Stimulated activated CD4-positive, alpha-beta T cell treated with anti-CD3 and anti-CD28 coated beads, TNF-alpha, amount 100 ng/mL, for 1 hour (primary cell): ENCODE results near the gene PRKCE.

ENCODE experiments used
- DNase-seq, 3 donors: peaks; one replicate each; pipeline ENCODE4 v3.0.0-alpha.2; 2020; ENCODE audit warnings: low read depth in 3 of 3, low spot score in 1 of 3

The PRKCE gene

DNA sequence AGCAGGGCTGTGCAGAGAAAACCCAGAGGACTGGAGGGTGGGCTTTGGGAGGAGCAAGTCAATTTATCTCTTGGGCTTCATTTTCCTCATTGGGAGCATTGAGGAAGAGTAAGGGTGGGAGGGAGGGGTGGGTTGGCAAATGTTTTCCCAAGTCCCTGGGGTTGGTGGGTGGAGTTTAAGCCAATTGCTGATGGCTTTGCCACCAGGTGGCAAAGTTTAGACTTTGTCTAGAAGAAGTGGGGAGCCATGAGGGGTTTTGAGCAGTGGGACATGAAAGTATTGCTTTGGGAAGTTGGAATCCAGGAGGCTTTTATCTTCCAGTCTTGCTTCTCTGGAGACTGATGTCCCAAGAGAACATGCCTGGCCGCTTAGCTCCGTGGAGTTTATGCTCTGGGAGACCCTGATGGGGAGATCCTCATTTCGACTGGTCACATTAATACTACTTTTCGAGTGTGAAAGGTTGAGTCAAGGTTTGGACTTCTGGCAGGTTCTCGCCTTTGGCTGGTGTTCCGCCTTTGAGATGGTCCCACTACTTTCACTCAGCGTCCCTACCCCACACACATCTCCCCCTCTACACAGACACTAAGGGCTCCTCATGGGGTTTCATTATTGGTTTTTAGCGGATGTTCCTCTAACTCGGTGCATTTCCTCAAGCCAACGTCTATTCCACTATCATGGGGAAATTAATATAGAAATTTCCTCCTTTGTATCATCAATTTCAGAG lies 126.7 kb downstream of the PRKCE start:
- no peak for DNase-seq

DNA sequence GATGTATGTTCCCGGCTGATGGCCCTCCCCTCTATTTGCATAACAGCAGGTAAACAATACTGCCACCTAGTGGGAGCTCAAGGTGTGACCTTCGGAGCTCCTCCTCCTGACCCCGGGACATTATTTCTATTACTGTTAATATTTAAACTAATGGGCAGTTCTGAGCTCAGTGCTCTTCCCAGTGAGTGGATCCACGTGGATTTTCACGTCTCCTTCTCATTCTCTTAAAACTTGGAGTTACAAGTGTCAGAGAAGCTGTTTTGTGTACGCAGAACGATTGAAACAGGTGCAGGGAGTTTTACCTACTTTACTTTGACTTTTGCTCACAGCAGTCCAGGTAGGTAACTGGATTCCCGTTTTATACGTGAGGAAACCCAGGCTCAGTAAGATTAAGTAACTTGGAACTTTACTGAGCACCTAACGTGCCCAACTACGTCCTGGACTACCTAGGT lies 127.3 kb downstream of the PRKCE start:
- peak; percentile 15 to 42 (median 36) for DNase-seq

DNA sequence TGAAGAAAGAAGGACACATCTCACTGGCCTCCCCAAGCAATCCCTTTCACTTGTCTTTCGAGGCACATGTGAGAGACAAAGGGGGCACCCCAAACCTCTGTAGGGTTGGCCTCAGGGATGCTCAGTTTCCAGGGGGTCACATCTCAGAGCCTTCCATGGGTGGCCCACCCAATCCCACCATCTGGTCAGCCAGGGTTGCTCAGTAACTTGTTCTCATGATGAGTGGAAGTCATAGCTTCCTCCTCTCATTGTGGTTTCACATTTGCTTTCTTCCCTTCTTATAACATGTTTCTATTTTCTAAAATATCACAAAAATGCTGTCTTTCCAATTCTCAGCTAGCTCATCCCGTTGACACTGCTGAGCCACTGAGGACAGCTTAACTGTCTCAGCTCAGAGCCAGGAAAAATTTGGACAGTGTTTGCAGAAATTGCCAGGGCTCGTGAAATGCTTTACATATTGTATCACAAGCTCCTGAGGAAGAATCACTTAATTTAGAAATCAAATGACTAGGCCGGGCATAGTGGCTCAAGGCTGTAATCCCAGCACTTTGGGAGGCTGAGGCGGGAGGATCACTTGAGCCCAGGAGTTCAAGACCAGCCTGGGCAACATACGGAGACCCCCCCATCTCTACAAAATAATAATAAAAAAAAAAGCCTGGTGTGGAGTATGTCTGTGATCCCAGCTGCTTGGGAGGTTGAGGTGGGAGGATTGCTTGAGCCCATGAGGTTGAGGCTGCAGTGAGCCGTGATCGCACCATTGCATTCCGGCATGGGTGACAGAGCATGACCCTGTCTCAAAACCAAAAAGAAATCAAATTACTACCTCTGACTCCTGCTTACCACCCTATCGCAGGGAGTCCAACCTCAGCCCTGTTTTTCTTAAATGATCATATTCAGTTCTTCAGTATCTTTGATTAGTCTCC lies 129.3 kb downstream of the PRKCE start:
- no peak for DNase-seq

DNA sequence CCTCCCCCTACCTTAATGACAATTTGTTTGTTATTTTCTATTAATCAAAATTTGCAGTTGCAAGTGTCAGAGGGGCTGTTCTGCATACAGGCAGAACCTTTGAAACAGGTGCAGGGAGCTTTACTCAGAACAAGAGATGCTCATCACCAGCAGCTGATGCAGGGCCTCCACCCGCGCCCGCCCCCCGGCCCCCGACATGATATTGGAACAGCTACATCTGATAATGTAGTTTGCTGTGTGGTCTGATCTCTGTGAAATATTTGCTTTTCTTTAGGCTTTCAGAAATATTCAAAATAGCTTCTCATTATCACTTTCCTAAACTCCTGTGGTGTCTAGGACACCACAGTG lies 130.0 kb downstream of the PRKCE start:
- DNase-seq = no peak

DNA sequence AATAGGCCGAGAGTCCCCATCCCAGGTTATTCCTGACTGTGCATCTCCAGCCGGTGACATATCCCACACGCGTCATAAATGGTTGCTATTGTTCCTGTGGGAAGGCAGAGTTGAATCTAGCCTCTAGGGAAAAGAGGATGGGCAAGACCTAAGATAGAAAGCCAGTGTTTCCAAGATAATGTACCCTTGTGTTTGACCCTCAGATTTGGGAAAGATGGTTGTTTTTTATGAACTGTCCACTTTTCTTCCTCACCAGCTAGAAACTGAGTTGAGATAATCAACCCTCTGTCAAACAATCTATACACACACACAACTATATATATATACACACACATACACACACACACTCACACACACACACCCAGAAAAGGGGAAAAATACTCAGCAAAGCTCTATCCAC lies 131.0 kb downstream of the PRKCE start:
- no peak for DNase-seq

DNA sequence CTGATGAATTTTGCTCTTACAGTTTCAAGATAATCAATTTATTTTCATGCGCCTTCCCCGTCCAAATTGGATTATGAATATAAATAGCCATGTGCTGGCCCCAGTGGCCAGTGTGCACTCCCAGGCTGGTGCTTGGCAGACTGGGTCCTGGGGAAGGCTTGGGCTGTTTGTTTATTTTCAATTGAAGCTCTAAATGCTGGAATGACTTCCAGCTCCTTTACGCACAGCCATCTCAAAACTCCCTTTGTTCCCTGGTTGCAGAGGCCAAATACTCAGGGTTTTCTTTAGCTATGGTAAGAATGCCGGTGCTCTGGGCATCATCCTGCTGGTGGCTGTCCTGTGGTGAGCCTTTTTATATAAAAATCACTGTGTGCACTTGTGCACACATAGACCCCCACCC lies 131.5 kb downstream of the PRKCE start:
- DNase-seq = no peak

DNA sequence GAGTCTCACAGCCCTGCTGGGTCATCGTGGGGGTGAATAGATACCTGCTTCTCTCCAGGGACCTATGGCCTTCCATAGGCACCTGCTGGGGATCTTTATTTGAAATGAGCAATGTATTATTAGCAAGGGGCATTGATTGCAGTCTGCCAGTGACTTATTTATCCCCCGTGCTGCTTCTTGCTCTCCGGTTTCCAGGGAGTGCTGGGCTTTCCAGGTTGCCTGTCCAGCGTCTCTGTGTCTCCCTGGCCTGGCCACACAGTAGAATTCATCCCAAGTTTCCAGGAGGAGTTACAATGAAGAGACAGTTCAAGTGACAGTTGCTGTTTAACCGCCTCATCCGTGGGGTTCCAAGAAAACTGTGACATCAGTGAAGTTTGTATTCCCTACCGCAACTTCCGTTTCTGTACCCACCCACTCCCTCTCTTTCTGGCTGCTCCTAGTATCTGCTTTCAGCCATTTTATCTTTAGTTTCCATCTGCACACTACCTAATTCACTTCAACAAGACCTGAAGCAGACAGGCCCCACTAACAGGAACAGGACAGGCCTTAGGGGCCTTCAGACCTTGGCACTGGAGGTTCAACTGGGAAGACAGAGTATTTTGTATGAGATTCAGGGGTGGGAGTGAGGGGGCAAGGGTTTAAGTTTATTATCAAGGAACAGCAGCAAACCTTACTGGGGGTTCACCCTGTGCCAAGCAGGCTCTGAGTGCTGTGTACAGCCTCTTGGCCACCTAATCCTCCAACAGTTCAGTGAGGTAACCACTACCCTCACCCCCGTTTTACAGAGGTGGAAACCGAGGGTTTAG lies 134.8 kb downstream of the PRKCE start:
- DNase-seq = no peak

DNA sequence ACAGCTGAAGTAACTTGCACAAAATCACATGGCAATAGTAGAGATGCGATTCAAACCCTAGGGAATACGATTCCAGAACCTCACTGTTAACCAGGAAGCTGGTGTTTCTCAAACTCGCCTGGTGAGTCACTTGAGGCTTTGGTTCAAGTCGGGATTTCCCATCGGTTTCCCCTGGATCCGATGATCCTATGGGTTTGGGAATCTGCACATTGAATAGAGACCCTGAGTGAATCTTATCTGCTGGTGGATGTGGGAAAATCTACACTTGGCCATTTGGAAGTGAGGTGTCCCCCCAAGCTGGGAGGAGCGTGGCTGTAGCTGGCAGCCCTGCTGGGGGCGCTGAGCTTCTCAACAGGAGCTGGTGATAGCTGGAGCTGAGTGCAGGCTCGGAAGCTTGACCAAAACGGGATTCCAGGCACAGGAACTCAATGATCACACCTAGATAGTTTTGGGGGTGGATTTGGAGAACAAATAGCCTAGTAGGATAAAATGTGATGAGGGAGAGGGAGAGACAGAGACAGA lies 135.4 kb downstream of the PRKCE start:
- no peak for DNase-seq

DNA sequence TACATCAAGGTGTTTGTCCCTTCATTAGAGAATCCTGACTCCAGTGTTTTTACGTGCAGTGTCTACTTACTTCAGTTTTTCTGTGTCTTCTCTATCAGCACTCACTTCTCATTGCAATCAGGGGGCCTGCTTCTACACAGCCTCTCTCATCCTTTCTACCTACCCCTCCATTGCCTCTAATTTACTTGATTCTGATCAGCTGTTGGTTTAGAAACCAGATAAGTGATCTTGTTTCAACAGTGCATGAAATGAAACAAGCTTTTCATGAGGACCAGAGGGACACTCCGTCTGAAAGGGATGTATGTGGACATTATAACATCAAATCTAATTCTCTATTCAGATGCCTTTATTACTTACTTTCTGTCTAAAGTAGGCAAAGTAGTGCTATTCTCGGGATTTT lies 136.9 kb downstream of the PRKCE start:
- DNase-seq = no peak

DNA sequence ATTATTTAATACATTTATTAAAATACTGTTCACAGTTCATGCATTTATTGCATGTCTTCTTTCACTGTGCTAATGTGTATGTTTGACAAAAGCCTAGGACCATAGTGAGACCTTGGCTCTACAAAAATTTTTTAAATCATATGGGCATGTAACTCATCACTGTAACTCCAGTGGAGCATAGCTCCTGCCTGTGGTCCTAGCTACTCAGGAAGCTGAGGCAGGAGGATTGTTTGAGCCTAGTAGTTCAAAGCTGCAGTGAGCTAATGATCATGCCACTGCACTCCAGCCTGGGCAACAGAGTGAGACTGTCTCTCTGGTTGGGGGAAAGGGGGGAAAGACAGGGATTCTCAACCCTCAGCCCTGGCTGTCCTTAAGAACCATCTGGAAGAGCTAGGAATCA lies 137.8 kb downstream of the PRKCE start:
- no peak for DNase-seq

DNA sequence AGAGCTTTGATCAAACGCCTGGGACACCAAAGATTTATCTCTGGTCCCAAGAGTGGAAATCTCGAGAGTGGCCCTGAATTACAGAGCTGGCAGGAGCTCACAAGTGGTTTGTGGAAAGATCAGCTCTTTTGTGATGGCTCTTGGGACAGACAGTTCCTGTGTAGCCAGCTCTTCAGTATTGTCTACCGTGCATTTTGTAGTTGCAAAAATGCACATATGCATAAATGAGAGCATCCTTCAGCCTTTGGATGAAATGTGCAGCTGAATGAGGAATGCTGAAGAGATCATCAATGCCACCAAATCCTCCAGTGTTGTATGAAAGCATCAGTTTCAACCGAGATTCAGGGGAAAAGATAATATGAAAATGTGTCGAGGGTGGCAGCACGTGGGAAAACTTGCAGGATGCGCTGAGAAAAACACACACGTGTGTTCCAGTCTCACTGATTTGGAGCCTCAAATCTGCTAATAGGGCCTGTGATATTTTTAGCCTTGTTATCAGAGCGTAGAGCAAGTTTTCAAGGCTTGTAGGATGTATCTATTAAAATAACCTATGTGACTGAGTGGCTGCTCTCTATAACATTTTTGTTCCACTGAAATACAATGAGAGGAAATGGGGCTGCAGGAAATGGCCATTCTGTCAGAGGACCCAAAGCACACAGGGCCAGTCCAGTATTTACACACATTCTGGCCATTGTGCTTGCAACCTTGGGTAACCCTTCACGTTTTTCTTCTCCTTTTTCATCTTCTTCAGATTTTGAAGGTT lies 138.7 kb downstream of the PRKCE start:
- no peak for DNase-seq

DNA sequence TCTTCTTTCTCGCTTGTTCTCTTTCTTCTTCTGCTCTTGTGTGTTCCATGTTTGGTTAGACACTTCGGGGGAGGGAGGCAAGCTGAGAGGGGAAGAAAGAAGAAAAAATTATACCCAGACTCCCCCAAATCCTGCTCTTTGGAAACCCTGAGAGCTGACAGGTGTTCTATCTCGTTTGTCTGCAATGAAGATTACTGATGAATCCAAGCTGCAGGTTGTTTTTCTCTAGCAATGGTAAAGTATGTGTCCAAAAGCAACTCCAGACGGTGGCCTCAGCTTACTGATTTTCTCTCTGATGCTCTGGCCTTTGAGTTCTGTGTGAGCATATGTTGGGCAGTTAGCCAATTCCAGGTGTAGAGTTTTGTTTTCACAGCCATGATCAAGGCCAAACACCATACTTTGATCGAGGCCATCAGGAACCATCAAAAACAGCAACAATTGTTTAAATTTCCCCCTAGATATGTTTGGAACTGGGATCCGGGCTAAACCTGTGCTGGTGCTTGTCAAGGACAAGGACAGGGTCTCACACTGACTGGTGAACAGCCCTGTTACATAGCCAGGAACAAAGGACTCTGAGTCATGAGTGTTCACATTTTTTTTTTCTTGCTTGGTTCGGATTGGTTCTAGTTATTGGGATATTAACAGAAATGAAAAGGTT lies 142.0 kb downstream of the PRKCE start:
- DNase-seq = no peak

DNA sequence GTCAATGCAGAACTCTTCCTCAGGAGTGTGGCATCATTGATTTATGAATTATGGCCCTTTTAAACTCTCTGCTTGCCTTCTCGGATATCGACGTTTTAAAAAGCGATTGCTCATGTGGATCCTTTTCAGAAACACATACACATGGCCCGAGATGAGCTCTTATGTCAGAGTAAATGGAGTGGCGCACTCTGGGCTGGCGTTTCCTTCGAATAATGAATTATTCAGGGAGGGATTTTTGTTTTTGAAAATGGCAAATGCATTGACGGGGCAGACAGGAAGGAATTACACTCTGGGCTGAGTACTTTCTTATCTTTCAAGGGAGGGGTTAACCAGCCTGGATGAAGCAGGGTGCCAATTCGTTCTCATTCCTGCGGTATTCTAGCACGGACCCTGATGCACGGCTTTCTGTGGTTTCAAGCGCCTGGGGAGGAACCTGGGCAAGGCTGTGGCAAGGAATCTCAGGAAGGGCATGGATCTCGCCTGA lies 142.7 kb downstream of the PRKCE start:
- no peak for DNase-seq

DNA sequence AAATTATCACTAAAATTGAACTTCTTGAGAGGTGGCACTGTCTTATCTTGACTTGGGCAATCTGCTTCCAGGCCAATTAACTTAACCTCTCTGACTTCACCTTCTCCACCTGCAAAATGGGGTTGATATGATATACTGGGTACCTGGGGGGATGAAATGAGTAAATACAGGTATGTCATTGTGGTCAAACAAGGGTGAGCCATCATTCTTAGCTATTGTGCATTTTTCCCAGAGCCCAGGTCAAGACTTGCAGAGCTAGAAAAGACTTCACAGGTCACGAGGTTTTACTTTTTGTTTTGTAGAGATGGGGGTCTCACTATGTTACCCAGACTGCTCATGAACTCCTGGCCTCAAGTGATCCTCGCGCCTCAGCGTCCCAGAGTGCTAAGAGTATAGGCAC lies 145.0 kb downstream of the PRKCE start:
- DNase-seq = no peak

DNA sequence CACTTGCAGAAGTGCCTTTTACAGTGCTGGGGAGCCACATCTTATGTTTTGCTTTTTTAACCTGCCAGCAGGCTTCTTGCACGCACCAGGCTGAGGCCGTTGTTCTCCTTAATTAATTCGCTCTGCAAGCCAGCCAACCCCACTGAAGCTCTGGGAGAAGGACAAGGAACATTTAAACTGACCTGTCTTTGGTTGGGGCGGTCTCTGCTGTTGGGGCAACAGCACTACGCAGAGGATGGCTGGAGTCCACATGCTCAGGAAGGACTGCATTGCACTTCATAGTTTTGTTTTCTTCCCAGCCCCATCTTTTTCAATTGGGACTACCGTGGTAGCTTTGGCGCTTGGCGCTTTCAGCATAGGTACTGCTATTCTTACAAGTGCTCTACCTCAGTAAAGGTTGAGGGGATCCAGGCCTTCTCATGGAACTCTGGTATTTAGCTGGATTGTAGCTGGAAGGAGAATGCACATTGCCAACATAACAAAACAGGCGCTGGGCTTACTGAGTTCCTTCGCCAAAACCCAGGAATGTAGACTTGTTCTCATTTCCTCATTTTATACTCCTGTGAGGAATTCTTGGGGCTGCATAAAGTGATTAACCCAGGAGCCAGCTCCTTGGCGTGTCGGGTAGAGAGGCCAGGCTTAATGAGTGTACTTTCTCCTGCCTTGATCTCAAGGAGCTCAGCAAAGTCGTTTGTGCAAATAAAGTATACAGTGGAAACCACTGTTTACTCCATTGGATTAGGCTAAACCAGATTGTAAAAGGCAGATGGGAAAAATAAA lies 146.2 kb downstream of the PRKCE start:
- DNase-seq = no peak

DNA sequence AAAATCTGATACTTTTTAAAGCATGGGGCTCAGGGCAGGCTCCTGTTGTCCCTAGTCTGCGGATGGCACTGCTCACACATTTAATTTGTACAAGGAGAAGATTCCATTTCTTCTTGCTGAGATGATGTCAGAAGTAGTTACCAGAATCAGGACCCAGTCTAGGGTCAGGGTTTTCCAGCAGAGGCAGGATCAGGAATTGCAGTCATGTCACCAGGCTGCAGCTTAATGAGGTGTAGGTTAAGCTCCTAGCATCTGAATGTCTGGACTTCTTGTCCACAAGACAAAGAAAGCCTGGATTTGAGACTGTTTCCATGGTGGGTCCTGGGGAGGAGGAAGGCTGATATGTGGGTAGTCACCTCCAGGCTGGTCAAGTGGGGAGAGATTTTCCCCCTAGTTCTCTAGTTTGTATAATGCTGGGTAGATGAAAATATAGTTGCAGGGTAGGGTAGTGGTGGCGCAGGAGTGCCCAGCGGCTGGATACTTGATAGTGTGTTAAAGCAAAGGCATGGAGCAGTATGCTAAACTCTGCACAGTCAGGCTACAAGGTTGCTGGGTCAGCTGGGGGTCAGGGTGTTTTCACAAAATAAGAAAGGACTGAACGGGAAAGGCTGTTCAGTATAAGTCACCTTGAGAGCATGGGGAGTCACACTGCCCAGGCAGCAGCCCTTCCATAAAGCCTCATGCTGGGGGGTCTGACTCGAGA lies 148.4 kb downstream of the PRKCE start:
- no peak for DNase-seq

DNA sequence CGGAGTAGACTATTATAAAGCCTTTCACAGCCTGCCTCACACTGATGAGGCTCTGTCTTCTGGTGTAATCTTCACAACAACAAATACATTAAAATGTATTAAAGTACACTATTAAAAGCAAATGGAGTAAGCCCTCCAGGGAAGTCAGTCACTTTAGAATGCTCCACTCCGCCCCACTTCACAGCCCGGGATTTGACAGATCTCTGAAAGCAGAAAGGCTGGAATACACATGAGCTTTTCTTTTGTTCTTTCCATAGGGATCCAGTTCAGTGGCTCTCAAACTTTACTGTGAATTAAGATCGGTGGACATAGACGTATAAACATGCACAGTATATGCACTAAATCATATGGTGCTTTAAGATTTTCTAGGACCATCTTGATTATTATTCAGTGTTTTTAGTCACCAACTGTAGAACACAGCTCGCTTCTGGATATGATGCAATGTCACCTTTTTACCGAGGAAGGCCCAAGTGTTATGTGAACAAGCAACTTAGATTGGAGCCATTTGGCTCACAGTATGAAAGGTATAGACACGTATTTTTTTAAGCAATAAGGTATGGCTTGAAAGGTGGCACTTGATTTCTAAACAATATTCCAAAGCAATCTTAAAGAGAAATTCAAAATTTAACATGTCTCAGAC lies 151.1 kb downstream of the PRKCE start:
- no peak for DNase-seq
